Activated naive CD4-positive, alpha-beta T cell treated with anti-CD3 and anti-CD28 coated beads, Interleukin-2, amount 50 U/mL, for 24 hours (primary cell): ENCODE measurements around the gene TRIM74.
"Not testable (repeated sequence)": the region's sequence is repeated elsewhere in the genome, so short reads cannot be mapped to it uniquely, and the experiment has no call there.

Experiments used
- H3K27ac Mint-ChIP-seq: one replicate; pipeline ENCODE4 v1.8.0; 2021; ENCODE audit warnings: mild to moderate bottlenecking, mixed read lengths
- H3K27me3 Mint-ChIP-seq: one replicate; pipeline ENCODE4 v1.8.0; 2021; ENCODE audit warnings: mixed read lengths
- H3K36me3 Mint-ChIP-seq: one replicate; pipeline ENCODE4 v1.8.0; 2021; ENCODE audit warnings: mixed read lengths
- H3K4me1 Mint-ChIP-seq: one replicate; pipeline ENCODE4 v1.8.0; 2021; ENCODE audit warnings: mixed read lengths
- H3K4me3 Mint-ChIP-seq: one replicate; pipeline ENCODE4 v1.8.0; 2021; ENCODE audit warnings: mild to moderate bottlenecking, mixed read lengths
- H3K9me3 Mint-ChIP-seq: one replicate; pipeline ENCODE4 v1.8.0; 2021; ENCODE audit warnings: mixed read lengths

The TRIM74 gene

DNA sequence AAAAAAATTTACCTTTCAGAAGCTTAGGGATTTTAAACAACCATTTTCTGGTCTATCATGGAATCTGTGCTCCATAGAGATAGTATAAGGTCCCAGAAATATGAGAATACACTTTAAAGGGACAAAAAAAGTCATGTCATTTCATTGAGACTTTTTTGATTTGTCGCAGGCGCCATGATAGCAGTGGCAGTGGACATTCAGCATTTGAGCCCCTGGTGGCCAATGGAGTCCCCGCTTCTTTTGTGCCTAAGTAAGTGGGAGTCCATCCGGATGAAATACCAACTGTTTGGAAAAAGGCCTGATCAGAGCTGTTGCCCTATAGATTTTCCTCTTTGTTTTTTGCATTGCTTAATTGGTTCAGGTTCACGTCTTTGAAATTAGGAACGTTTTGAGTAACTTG lies 41.0 kb downstream of the TRIM74 start:
- H3K4me1 Mint-ChIP-seq = peaks cover 37% of the 10 kb centered on the region
- H3K36me3 Mint-ChIP-seq, H3K4me3 Mint-ChIP-seq, H3K27ac Mint-ChIP-seq, H3K27me3 Mint-ChIP-seq, H3K9me3 Mint-ChIP-seq: not testable (repeated sequence)

DNA sequence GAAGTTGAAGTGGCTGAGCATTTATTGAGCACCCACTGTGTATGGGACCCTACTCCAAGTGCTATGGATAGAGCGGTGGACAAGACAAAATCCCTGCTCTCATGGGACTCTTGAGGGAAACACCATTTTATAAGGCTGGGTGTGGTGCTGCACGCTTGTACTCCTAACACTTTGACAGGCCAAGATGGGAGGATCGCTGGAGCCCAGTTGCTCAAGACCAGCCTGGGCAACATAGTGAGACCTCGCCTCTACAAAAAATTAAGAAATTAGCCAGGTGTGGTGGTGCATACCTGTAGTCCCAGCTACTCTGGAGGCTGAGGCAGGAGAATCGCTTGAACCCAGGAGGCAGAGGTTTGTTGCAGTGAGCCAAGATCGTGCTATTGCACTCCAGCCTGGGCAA lies 41.5 kb downstream of the TRIM74 start:
- not testable (repeated sequence) for H3K27me3 Mint-ChIP-seq, H3K36me3 Mint-ChIP-seq, H3K9me3 Mint-ChIP-seq, H3K4me3 Mint-ChIP-seq, H3K27ac Mint-ChIP-seq
- H3K4me1 Mint-ChIP-seq = peaks cover 37% of the 10 kb centered on the region

DNA sequence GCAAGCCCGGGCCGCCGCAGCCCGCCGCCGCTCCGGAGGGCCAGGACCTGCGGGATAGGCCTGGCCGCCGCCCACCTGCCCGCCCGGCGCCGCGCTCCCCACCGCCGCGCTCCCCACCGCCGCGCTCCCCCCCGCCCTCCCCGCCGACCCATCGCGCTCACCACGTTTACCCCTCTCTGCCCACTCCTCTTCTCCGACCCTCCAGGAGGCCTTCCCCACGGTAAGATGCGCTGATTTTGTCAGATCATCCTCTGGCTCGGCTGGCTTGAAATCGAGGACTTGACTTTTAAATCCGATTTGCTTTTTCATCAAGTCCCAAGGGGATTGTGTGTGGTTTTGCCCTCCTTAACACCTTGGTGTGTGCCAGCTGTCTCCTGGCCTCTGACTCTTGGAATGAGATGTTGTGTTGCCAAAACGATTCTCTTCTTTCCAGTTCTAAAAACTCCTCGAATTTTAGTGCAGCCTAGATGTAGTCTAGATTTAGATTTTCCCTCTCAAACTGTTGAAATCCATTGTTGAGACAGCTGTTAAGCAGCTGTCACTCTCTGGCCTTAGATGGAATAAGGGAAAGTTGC lies 43.6 kb downstream of the TRIM74 start:
- Mint-ChIP-seq H3K27me3 (no peaks in the 10 kb centered on the region), H3K36me3 (peaks cover 5% of the 10 kb centered on the region), H3K4me1 (peaks cover 35% of the 10 kb centered on the region), H3K9me3 (no peaks in the 10 kb centered on the region), H3K4me3 (peak overlapping the region; percentile 94), H3K27ac (peak overlapping the region; percentile 96)

DNA sequence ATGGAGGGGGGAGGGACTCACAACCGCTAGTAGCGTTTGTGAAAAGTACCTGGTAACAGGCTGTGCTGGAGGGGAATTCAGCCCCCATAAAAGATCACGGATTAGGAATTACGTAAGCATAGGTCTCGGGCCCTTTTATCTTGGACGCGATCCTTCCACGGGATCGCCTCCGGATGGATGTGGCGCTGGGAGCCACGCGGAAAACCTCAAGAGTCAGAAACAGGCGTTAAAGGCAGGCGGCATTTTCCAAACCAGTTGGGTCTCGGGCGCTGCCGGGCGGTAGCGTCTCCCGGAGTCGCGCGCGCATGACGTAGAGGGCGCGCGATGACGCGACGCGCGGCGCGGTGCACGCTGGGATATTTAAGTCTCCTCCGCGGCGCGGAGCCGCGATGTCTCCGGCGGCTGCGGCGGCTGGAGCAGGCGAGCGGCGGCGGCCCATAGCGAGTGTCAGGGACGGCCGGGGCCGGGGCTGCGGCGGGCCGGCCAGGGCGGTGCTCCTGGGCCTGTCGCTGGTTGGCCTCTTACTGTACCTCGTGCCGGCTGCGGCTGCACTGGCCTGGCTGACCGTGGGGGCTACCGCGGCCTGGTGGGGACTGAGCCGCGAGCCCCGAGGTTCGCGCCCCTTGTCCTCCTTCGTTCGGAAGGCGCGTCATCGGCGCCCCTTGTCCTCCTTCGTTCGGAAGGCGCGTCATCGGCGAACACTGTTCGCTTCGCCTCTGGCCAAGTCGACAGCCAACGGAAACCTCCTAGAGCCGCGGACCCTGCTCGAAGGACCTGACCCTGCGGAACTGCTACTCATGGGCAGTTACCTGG lies 44.3 kb downstream of the TRIM74 start, which contains the start of gene POM121:
POM121 (plus strand) TSS at position 363 of the 813 bp plus-strand sequence; CDS start at position 390, 27 bp downstream.
- H3K27me3 Mint-ChIP-seq = no peaks in the 10 kb centered on the region
- peaks cover 34% of the 10 kb centered on the region for H3K4me1 Mint-ChIP-seq
- peaks cover 3% of the 10 kb centered on the region for H3K36me3 Mint-ChIP-seq
- H3K27ac Mint-ChIP-seq = peak within 1 kb of the TSS; percentile 98
- no peaks in the 10 kb centered on the region for H3K9me3 Mint-ChIP-seq
- peak within 1 kb of the TSS; percentile 94 for H3K4me3 Mint-ChIP-seq

DNA sequence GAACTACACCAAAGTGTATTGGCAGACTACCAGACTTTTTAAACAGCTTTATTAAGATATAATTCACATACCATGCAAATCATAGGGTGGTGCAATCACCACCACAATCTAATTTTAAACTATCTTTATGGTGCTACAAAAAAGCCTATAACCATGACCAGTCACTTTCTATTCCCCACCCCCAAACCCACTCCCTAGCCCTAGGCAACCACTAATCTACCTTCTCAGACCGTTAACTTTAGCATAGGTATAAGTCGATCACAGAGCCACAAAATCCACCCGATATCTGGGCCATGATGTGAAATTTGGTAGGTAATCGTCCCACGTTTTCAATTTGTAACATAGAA lies 44.9 kb downstream of the TRIM74 start:
- Mint-ChIP-seq H3K4me1 (peaks cover 39% of the 10 kb centered on the region), H3K4me3 (peak overlapping the region; percentile 94), H3K27me3 (no peaks in the 10 kb centered on the region), H3K9me3 (no peaks in the 10 kb centered on the region), H3K36me3 (peaks cover 4% of the 10 kb centered on the region), H3K27ac (peak overlapping the region; percentile 98)

DNA sequence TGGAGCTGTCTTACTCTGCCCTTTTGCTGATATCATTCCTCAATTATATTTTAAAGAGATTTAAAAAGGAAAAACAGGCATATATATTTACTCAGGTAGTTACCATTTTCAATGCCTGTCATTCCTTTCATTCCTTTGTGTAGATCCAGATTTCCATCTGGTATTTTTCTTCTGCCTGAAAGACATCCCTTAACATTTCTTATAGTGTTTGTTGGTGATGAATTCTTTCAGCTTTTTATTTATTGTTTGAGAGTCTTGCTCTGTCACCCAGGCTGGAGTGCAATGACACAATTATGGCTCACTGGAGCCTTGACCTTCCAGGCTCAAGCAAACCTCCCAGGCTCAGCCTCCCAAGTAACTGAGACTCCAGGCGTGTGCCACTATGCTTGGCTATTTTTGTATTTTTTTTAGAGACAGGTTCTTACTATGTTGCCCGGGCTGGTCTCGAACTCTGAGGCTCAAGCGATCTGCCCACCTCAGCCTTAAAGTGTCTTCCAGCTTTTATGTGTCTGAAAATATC lies 50.0 kb downstream of the TRIM74 start:
- Mint-ChIP-seq H3K27ac (no peak overlapping the region), H3K9me3 (no peaks in the 10 kb centered on the region), H3K27me3 (no peaks in the 10 kb centered on the region), H3K36me3 (peaks cover 6% of the 10 kb centered on the region), H3K4me1 (peaks cover 33% of the 10 kb centered on the region), H3K4me3 (no peak overlapping the region)

DNA sequence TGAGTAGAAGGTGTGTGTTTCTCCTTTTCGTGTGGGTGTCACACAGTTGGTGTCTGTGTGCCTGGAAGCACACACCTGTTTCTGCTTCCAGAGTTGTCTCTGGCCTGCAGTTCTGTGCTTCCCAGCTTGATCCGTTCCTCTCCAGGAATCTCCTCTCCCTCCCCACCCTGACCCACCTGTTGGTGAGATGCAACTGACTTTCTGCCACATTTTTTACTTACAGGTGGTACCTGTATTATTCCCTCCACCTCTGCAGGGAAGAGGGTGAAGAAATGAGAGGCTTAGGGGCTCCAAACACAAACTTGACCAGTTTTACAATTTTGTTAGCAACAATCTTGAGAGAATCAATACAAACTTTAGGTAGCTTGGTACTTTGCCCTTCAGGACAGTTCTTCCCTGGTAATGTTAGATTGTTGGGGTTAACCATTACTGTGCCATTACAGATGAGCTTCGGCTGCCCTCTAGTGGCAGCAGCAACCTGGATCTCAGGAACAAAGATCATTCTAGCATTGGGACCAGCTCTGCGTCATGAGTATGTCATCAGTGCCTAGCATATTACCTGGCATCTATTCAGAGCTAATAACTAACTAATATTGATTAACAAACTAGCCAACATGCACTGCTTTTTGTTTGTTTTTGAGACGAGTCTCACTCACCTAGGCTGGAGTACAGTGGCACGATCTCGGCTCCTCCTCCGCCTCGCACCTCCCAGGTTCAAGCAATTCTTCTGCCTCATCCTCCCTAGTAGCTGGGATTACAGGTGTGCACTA lies 54.3 kb downstream of the TRIM74 start:
- H3K9me3 Mint-ChIP-seq, H3K27me3 Mint-ChIP-seq, H3K4me3 Mint-ChIP-seq, H3K27ac Mint-ChIP-seq, H3K36me3 Mint-ChIP-seq: not testable (repeated sequence)
- peaks cover 28% of the 10 kb centered on the region for H3K4me1 Mint-ChIP-seq

DNA sequence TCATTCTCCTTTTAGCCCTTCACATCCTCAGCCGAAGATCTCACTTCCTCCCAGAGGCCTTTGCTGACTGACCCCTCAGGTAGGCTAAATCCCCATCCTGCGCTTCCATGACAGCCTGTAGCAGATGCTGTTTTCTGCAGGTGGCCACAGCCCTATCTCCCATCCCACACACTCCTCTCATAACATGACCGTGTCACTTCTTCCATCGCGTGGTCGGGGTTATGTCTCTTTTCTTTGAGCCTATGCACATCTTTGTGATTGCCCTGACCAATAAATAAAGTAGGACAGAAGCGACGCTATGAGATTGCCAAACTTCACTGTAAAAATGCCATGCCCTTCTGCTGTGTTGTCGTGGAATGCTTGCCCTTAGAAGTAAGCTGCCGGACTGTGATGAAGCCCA lies 55.5 kb downstream of the TRIM74 start:
- not testable (repeated sequence) for H3K27me3 Mint-ChIP-seq, H3K4me3 Mint-ChIP-seq, H3K9me3 Mint-ChIP-seq, H3K36me3 Mint-ChIP-seq, H3K27ac Mint-ChIP-seq
- H3K4me1 Mint-ChIP-seq = peaks cover 22% of the 10 kb centered on the region

DNA sequence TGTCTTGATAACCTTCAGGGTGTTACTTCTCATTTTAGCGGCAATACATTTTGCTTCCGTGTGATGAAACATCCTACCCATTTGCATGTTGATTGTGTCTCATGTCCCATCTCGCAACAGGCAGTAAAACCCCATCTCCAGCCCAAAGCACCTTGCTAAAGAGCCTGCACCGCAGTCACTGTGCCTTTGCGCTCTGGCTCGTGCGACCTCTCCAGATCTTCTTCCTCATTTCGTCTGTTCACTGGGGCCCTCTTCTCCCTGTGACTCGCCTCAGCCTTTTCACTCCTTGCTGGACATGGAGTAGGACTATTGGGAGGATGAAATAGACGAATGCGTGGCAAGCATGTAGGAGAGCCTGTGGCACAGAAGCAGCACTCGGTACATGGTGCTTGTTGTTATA lies 57.9 kb downstream of the TRIM74 start:
- not testable (repeated sequence) for H3K4me3 Mint-ChIP-seq, H3K27ac Mint-ChIP-seq, H3K27me3 Mint-ChIP-seq, H3K9me3 Mint-ChIP-seq
- Mint-ChIP-seq H3K36me3 (peaks cover 11% of the 10 kb centered on the region), H3K4me1 (peaks cover 22% of the 10 kb centered on the region)
